ENCODE data around the gene KRTAP5-5.
"Not testable (repeated sequence)": the region's sequence is repeated elsewhere in the genome, so short reads cannot be mapped to it uniquely, and the experiment has no call there.

Gene KRTAP5-5

GRCh38 chr11:1629326-1630185, at the start of gene KRTAP5-5:
KRTAP5-5 (plus strand) TSS chr11:1629775; CDS start chr11:1629841, 66 bp downstream.
- no peak for DNase-seq (ENCODE audit: low read depth, low spot score)

- DNase-seq (ENCODE audit: low read depth, low spot score) = no peak
Observed at GRCh38 chr11:1581976-1582375, 47.6 kb upstream of the KRTAP5-5 start.

- not testable (repeated sequence) for DNase-seq (ENCODE audit: low read depth, low spot score)
Observed at GRCh38 chr11:1582909-1583308, 46.7 kb upstream of the KRTAP5-5 start.

GRCh38 chr11:1584661-1585370, 44.8 kb upstream of the KRTAP5-5 start, which contains the start of gene KRTAP5-1:
KRTAP5-1 (minus strand) TSS chr11:1585283; CDS start chr11:1585249, 34 bp downstream.
- DNase-seq (ENCODE audit: low read depth, low spot score) = not testable (repeated sequence)

- DNase-seq (ENCODE audit: low read depth, low spot score) = no peak
Observed at GRCh38 chr11:1586699-1587098, 42.9 kb upstream of the KRTAP5-5 start.

GRCh38 chr11:1589191-1589963, 40.2 kb upstream of the KRTAP5-5 start:
- DNase-seq (ENCODE audit: low read depth, low spot score) = not testable (repeated sequence)

GRCh38 chr11:1589996-1590395, 39.6 kb upstream of the KRTAP5-5 start:
- DNase-seq (ENCODE audit: low read depth, low spot score) = no peak

GRCh38 chr11:1592628-1593027, 36.9 kb upstream of the KRTAP5-5 start:
- DNase-seq (ENCODE audit: low read depth, low spot score) = no peak

- DNase-seq (ENCODE audit: low read depth, low spot score) = not testable (repeated sequence)
Observed at GRCh38 chr11:1595994-1596575, 33.5 kb upstream of the KRTAP5-5 start.

GRCh38 chr11:1596576-1597121, 32.9 kb upstream of the KRTAP5-5 start:
- peak; percentile 24 for DNase-seq (ENCODE audit: low read depth, low spot score)

GRCh38 chr11:1597331-1597993, 32.1 kb upstream of the KRTAP5-5 start:
- DNase-seq (ENCODE audit: low read depth, low spot score) = no peak

GRCh38 chr11:1597994-1598380, 31.6 kb upstream of the KRTAP5-5 start, which contains the start of gene KRTAP5-2:
KRTAP5-2 (minus strand) TSS chr11:1598294; CDS start chr11:1598250, 44 bp downstream.
- DNase-seq (ENCODE audit: low read depth, low spot score) = no peak

GRCh38 chr11:1598406-1598805, 31.2 kb upstream of the KRTAP5-5 start:
- DNase-seq (ENCODE audit: low read depth, low spot score) = not testable (repeated sequence)

GRCh38 chr11:1598816-1599215, 30.8 kb upstream of the KRTAP5-5 start:
- DNase-seq (ENCODE audit: low read depth, low spot score) = no peak

GRCh38 chr11:1600626-1601025, 28.9 kb upstream of the KRTAP5-5 start:
- DNase-seq (ENCODE audit: low read depth, low spot score) = no peak

GRCh38 chr11:1601663-1602062, 27.9 kb upstream of the KRTAP5-5 start:
- DNase-seq (ENCODE audit: low read depth, low spot score) = not testable (repeated sequence)

GRCh38 chr11:1603629-1604028, 25.9 kb upstream of the KRTAP5-5 start:
- no peak for DNase-seq (ENCODE audit: low read depth, low spot score)

- no peak for DNase-seq (ENCODE audit: low read depth, low spot score)
Observed at GRCh38 chr11:1604181-1604580, 25.4 kb upstream of the KRTAP5-5 start.

GRCh38 chr11:1604711-1605110, 24.9 kb upstream of the KRTAP5-5 start:
- no peak for DNase-seq (ENCODE audit: low read depth, low spot score)

- DNase-seq (ENCODE audit: low read depth, low spot score) = not testable (repeated sequence)
Observed at GRCh38 chr11:1605923-1606322, 23.7 kb upstream of the KRTAP5-5 start.
